ENCODE data around the gene NTF4.

GRCh38 chr19:49020931-49021895 lies 43.4 kb downstream of the NTF4 start:
- TF ChIP-seq GATA2 (IDR thresholded peaks at IDR 0.05; ENCODE audit: low read depth, low read length) (no peak), GATA3 (IDR thresholded peaks at IDR 0.05; ENCODE audit: low read depth, low read length) (no peak)
